Effector memory CD4-positive, alpha-beta T cell (primary cell): Measurements from ENCODE around the gene TAF4.
"Not testable (repeated sequence)": the region's sequence is repeated elsewhere in the genome, so short reads cannot be mapped to it uniquely, and the experiment has no call there.

Experiments
- DNase-seq, 3 donors: peaks; one replicate each; pipeline ENCODE4 v3.0.0-alpha.2; 2020
- H3K27ac ChIP-seq: 2 replicates; pipeline ENCODE4 v1.7.0; 2013; ENCODE audit warnings: mild to moderate bottlenecking, low read length, moderate library complexity; ENCODE audit not compliant: insufficient read depth, poor library complexity, severe bottlenecking
- H3K27me3 ChIP-seq: replicated peaks from 2 replicates; pipeline ENCODE4 v1.7.0; 2013; ENCODE audit warnings: mild to moderate bottlenecking, low read length; ENCODE audit not compliant: insufficient read depth, control insufficient read depth, poor library complexity, severe bottlenecking
- H3K36me3 ChIP-seq: 2 replicates; pipeline ENCODE4 v1.7.0; 2013; ENCODE audit warnings: mild to moderate bottlenecking, low read length, moderate library complexity; ENCODE audit not compliant: control insufficient read depth, insufficient read depth
- H3K4me1 ChIP-seq: 2 replicates; pipeline ENCODE4 v1.7.0; 2013; ENCODE audit warnings: low read length, mild to moderate bottlenecking; ENCODE audit not compliant: control insufficient read depth, insufficient read depth, poor library complexity, severe bottlenecking
- H3K4me3 ChIP-seq: 2 replicates; pipeline ENCODE4 v1.7.0; 2013; ENCODE audit warnings: low read length, low read depth, mild to moderate bottlenecking; ENCODE audit not compliant: insufficient read depth, poor library complexity, severe bottlenecking
- H3K9me3 ChIP-seq: 2 replicates; pipeline ENCODE4 v1.7.0; 2013; ENCODE audit warnings: mild to moderate bottlenecking, low read length, moderate library complexity; ENCODE audit not compliant: control insufficient read depth

Gene TAF4

DNA sequence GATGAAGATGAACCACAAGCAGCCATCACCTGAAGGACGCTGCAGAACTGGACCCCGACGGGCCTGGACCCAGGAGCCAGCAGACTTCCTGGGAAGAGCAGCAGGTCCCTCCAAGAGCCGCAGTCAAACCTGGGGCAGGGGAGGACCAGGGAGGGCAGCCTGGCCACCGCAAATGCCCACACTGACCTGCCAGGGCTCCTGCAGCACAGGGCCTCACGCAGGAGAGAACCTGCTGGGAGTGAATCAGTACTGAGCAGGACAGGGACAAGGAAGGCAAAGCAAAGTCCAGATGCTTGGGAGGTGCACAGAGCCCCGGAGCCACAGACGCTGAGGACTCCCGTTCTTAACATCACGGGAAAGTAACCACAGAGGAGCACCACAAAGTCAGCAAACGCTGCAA is 75.2 kb downstream of the TAF4 start:
- Histone ChIP-seq H3K27me3 (no peaks in the 10 kb centered on the region), H3K9me3 (peaks cover 1% of the 10 kb centered on the region), H3K27ac (no peak overlapping the region), H3K4me3 (no peak overlapping the region), H3K4me1 (no peaks in the 10 kb centered on the region), H3K36me3 (peaks cover 52% of the 10 kb centered on the region)
- no peak for DNase-seq

GRCh38 chr20:61989741-61990140 is 75.9 kb downstream of the TAF4 start:
- H3K36me3 ChIP-seq: peaks cover 48% of the 10 kb centered on the region

DNA sequence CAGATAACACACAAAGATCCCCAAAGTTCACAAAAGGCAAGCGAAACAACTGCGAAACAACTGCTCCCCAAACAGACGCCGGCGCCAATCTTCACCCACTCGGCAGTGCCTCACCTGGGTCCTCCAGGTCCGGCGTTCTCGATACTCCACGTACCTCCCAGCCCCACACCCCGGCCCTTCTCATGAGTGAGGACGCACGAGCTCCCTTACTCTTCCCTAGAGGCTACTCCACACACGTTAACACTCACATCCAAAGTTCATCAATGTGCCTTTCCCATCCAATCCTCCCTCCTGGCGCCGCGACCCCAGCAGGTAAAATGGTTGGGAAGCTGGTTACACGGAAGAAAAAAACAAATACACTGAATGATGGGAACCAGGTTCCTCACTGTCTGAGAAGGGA is 77.0 kb downstream of the TAF4 start:
- Histone ChIP-seq H3K4me1 (no peaks in the 10 kb centered on the region), H3K36me3 (peaks cover 39% of the 10 kb centered on the region), H3K4me3 (no peak overlapping the region), H3K27ac (no peak overlapping the region), H3K9me3 (peaks cover 3% of the 10 kb centered on the region), H3K27me3 (no peaks in the 10 kb centered on the region)
- no peak for DNase-seq

More at GRCh38 chr20:61989741-61990140, 75.9 kb downstream of the TAF4 start:
- Histone ChIP-seq H3K9me3 (peaks cover 3% of the 10 kb centered on the region), H3K4me3 (no peak overlapping the region), H3K4me1 (no peaks in the 10 kb centered on the region), H3K27ac (no peak overlapping the region), H3K27me3 (no peaks in the 10 kb centered on the region)
- DNase-seq: no peak

DNA sequence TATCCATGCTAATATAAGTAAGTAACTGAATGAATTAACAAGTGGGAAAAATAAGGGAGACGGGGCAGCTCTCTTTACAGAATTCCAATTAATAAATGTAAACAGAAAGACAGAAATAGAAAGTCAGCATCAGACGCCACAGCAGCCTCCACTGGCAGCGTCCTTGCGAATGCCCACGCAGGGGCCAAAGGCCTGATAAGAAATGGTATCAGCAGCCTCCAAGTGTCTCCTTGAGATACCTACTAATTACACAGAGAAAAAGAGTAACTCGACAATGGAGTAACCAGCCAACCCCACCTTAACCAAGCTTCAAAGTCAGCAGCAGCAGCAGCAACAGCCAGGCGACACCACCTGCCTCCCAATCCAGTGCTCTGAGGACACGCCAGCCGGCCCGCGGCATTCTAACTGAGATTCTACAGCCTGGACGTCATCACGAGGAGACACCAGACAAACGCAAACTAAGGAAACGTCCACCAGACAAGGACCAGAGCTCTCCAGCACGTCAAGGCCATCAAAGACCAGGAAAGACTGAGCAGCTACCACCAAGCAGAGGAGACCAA is 78.8 kb downstream of the TAF4 start:
- Histone ChIP-seq H3K36me3 (peaks cover 22% of the 10 kb centered on the region), H3K4me3 (no peak overlapping the region), H3K27ac (no peak overlapping the region), H3K4me1 (no peaks in the 10 kb centered on the region), H3K27me3 (no peaks in the 10 kb centered on the region), H3K9me3 (peaks cover 6% of the 10 kb centered on the region)
- no peak for DNase-seq

DNA sequence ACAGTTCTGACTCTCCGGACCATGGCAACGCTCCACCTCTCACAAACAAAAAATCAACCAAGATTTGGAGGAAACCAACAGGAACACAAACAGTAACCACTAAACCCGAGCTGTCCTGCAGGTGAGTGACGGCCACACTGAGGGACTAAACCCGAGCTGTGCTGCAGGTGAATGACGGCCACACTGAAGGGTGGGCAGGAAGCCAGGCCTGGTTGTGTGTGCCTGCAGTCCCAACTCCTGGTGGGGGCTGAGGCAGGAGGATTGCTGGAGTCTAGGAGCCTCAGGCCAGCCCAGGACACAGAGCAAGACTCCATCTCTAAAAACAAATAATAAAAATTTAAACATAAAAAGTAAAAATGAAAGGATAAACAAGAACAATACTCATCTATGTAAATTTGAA is 80.6 kb downstream of the TAF4 start:
- Histone ChIP-seq H3K9me3 (peaks cover 6% of the 10 kb centered on the region), H3K4me3 (no peak overlapping the region), H3K27ac (no peak overlapping the region), H3K4me1 (no peaks in the 10 kb centered on the region), H3K36me3 (peaks cover 18% of the 10 kb centered on the region), H3K27me3 (no peaks in the 10 kb centered on the region)
- DNase-seq: no peak

- H3K9me3 ChIP-seq, H3K27ac ChIP-seq, H3K27me3 ChIP-seq, H3K4me3 ChIP-seq, DNase-seq, H3K4me1 ChIP-seq: not testable (repeated sequence)
- peaks cover 13% of the 10 kb centered on the region for H3K36me3 ChIP-seq
These were observed 81.2 kb downstream of the TAF4 start for GRCh38 chr20:61984431-61984830.

- Histone ChIP-seq H3K36me3 (peaks cover 13% of the 10 kb centered on the region), H3K4me1 (no peaks in the 10 kb centered on the region), H3K9me3 (peaks cover 6% of the 10 kb centered on the region), H3K27ac (no peak overlapping the region), H3K27me3 (no peaks in the 10 kb centered on the region), H3K4me3 (no peak overlapping the region)
- DNase-seq: no peak
These were observed 81.7 kb downstream of the TAF4 start for GRCh38 chr20:61983965-61984364.

DNA sequence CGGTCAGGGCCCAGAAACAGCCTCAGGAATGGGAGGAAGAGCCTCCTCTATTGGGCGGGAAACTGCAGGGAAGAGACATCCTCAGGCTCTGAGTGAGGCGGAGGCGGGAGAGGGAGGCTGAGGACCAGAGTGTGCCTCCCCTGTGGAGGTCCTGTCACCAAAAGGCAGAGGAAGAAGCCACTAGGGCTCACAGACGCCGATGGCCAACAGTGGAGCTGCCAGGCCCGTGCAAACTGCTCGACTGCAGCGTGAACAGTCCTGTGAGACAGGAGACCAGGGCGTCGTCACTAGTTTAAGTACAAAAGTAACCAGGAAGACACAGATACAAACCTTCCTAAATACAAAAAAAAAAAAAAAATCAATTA is 82.7 kb downstream of the TAF4 start:
- H3K4me1 ChIP-seq: no peaks in the 10 kb centered on the region
- H3K36me3 ChIP-seq: peaks cover 12% of the 10 kb centered on the region
- H3K27me3 ChIP-seq: no peaks in the 10 kb centered on the region
- H3K27ac ChIP-seq: no peak overlapping the region
- no peak for DNase-seq
- no peak overlapping the region for H3K4me3 ChIP-seq
- peaks cover 6% of the 10 kb centered on the region for H3K9me3 ChIP-seq

DNA sequence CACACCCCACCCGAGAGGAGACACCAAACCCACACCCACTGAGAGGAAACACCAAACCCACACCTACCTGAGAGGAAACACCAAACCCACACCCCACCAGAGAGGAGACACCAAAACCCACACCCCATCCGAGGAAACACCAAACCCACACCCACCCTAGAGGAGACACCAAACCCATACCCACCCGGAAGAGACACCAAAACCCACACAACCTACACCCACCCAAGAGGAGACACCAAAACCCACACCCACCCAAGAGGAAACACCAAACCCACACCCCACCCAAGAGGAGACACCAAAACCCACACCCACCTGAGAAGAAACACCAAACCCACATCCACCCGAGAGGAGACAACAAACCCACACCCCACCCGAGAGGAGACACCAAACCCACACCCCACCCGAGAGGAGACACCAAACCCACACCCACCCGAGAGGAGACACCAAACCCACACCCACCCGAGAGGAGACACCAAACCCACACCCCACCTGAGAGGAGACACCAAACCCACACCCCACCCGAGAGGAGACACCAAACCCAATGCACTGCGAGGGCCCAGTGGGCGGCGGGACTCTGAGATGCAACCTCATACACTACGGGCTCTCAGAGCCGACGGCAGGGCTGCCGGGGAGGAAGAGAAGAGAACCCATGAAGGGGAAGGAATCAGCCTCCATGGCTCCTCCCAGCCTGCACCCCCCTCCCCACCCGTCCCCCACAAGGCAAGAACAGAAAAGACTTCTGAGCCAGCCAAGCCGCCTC is 83.3 kb downstream of the TAF4 start:
- no peak for DNase-seq
- Histone ChIP-seq H3K4me3 (no peak overlapping the region), H3K27me3 (no peaks in the 10 kb centered on the region), H3K4me1 (no peaks in the 10 kb centered on the region), H3K9me3 (peaks cover 6% of the 10 kb centered on the region), H3K27ac (no peak overlapping the region), H3K36me3 (peaks cover 12% of the 10 kb centered on the region)

GRCh38 chr20:61981691-61982090 is 84.0 kb downstream of the TAF4 start:
- H3K4me3 ChIP-seq, H3K27ac ChIP-seq, H3K27me3 ChIP-seq, DNase-seq, H3K9me3 ChIP-seq, H3K4me1 ChIP-seq: not testable (repeated sequence)
- peaks cover 10% of the 10 kb centered on the region for H3K36me3 ChIP-seq
